K562 (cell line): ENCODE measurements around the gene CALD1. TPM values are rescaled to one million over a fixed set of nuclear protein-coding genes. Genes with fewer than 3 reads are reported as not detected.

ENCODE experiments used
- ATAC-seq: fragments of 200-7000 bp; cut with Tn5 transposase; 3 replicates; pipeline ENCODE4 v1.9.1; 2020; ENCODE audit warnings: moderate library complexity
- BruUV-seq: library from RNA; stranded (reverse); fragments of 400-500 nt; replicated peaks from 2 replicates; lab custom pipeline; 2021; lab: Mats Ljungman, UMichigan
- CTCF ChIA-PET: fragments of 300-600 bp; formaldehyde crosslinking; extraction: SDS; loops from one replicate; lab custom pipeline; 2021; ENCODE audit warnings: low intra/inter-chr PET ratio; lab: Yijun Ruan, JAX
- POLR2A ChIA-PET: fragments of 300-600, 350-650 bp; sonication (Branson Sonifier 250); formaldehyde crosslinking; extraction: SDS; loops from one replicate; lab custom pipeline; 2021; ENCODE audit warnings: antibody characterized with exemption, inconsistent platforms; lab: Yijun Ruan, JAX
- DNase-seq, 4 experiments: peaks; one replicate each; pipeline versions ENCODE4 v3.0.0 to v3.0.0-alpha.2; 2011 to 2018; ENCODE audit warnings: low spot score in 3 of 4, mixed read lengths in 3 of 4; ENCODE audit errors: extremely low read depth in 1 of 4
- FAIRE-seq: peaks from 2 replicates; lab custom pipeline; 2011; peaks lifted over from hg19 to GRCh38; lab: Jason Lieb, UNC
- H2AFZ ChIP-seq: 2 replicates; pipeline ENCODE4 v1.6.0; 2011; ENCODE audit warnings: low read depth, low read length, control low read depth, inconsistent platforms
- H3K27ac ChIP-seq: fragments of 200-600 bp; 3 replicates; pipeline ENCODE4 v1.8.0; 2011; ENCODE audit warnings: low read depth, mild to moderate bottlenecking, control low read depth, inconsistent platforms, low read length, moderate library complexity, mixed read lengths; ENCODE audit errors: extremely low read depth
- H3K27me3 ChIP-seq, 2 experiments: fragments of 300-600 bp in 1 of 2; 2 replicates in 1 of 2; 3 replicates in 1 of 2; pipeline versions ENCODE4 v1.6.0 to v1.8.0; 2011; ENCODE audit warnings: inconsistent platforms in 2 of 2, low read length in 2 of 2, mild to moderate bottlenecking in 1 of 2, mixed read lengths in 1 of 2, moderate library complexity in 1 of 2; ENCODE audit not compliant: control insufficient read depth in 2 of 2, insufficient read depth in 2 of 2
- H3K36me3 ChIP-seq: fragments of 300-600 bp; 3 replicates; pipeline ENCODE4 v1.8.0; 2011; ENCODE audit warnings: mild to moderate bottlenecking, low read length, inconsistent platforms; ENCODE audit not compliant: control insufficient read depth, insufficient read depth
- H3K4me1 ChIP-seq, 2 experiments: fragments of 200-600 bp in 1 of 2; replicated peaks in 1 of 2; 2 replicates in 1 of 2; 3 replicates in 1 of 2; pipeline versions ENCODE4 v1.5.1 to v1.8.0; 2011; ENCODE audit warnings: inconsistent platforms in 2 of 2, low read length in 2 of 2, mild to moderate bottlenecking in 1 of 2, mixed read lengths in 1 of 2, moderate library complexity in 1 of 2; ENCODE audit not compliant: control insufficient read depth in 2 of 2, insufficient read depth in 2 of 2
- H3K4me2 ChIP-seq: 2 replicates; pipeline ENCODE4 v1.6.1; 2011; ENCODE audit warnings: low read length, control low read depth, inconsistent platforms, mixed read lengths; ENCODE audit not compliant: insufficient read depth
- H3K4me3 ChIP-seq: fragments of 200-600 bp; sonication (generic), shearing (Covaris generic); 2 replicates; pipeline ENCODE4 v1.5.1; 2016; ENCODE audit warnings: control low read depth, inconsistent platforms
- H3K79me2 ChIP-seq: fragments of 200-600 bp; 3 replicates; pipeline ENCODE4 v1.8.0; 2011; ENCODE audit warnings: low read length, inconsistent platforms; ENCODE audit not compliant: control insufficient read depth, insufficient read depth
- H3K9ac ChIP-seq, 2 experiments: 2 replicates each; pipeline versions ENCODE4 v1.6.0 to v1.6.1; 2011; ENCODE audit warnings: low read depth in 2 of 2, low read length in 2 of 2, control low read depth in 1 of 2, inconsistent platforms in 1 of 2, mild to moderate bottlenecking in 1 of 2, mixed read lengths in 1 of 2; ENCODE audit not compliant: insufficient read depth in 1 of 2
- H3K9me1 ChIP-seq: one replicate; pipeline ENCODE4 v1.6.0; 2011; ENCODE audit warnings: inconsistent platforms, mild to moderate bottlenecking, low read length, moderate library complexity; ENCODE audit not compliant: control insufficient read depth, insufficient read depth
- H3K9me3 ChIP-seq: replicated peaks from 2 replicates; pipeline ENCODE4 v1.5.1; 2011; ENCODE audit warnings: low read depth, low read length, inconsistent platforms; ENCODE audit not compliant: control insufficient read depth, insufficient read depth
- H4K20me1 ChIP-seq: replicated peaks from 2 replicates; pipeline ENCODE4 v1.6.1; 2011; ENCODE audit warnings: low read length, inconsistent platforms, mixed read lengths; ENCODE audit not compliant: control insufficient read depth, insufficient read depth
- EP300 ChIP-seq: IDR thresholded peaks from 2 replicates; pipeline ENCODE4 v1.6.1; 2012; ENCODE audit warnings: low read length, improper control_type of control experiment
- MECOM ChIP-seq: fragments of 250-450 bp; sonication (Bioruptor Pico); IDR thresholded peaks from 2 replicates; pipeline ENCODE4 v1.8.0; 2022; ENCODE audit warnings: inconsistent platforms
- SMAD2 ChIP-seq: fragments of 150-350 bp; IDR thresholded peaks from 2 replicates; pipeline ENCODE4 v1.6.1; 2014; ENCODE audit warnings: low read depth, mild to moderate bottlenecking, low read length
- SMARCC2 ChIP-seq: fragments of 450-650 bp; IDR thresholded peaks from 2 replicates; pipeline ENCODE4 v1.6.1; 2017; ENCODE audit warnings: antibody characterized with exemption, moderate library complexity, mild to moderate bottlenecking, low read depth
- WHSC1 ChIP-seq: IDR thresholded peaks from one replicate; pipeline ENCODE4 v1.6.1; 2012; ENCODE audit warnings: low read length, control low read depth, inconsistent platforms
- ZNF449 ChIP-seq: fragments of 250-450 bp; sonication (Bioruptor Pico); IDR thresholded peaks from 2 replicates; pipeline ENCODE4 v1.8.0; 2022; ENCODE audit warnings: moderate library complexity, mild to moderate bottlenecking, inconsistent platforms
- ZSCAN32 ChIP-seq: fragments of 450-650 bp; formaldehyde crosslinking; IDR thresholded peaks from 2 replicates; pipeline ENCODE4 v1.4.0; 2020; ENCODE audit warnings: mild to moderate bottlenecking, moderate library complexity
- WGBS: fragments of 100-300 bp; shearing (Covaris generic); methylation state at CpG from one replicate; pipeline ENCODE4 v1.1.6; 2016; ENCODE audit warnings: low coverage, mixed read lengths; ENCODE audit not compliant: insufficient coverage; ENCODE audit errors: missing lambda C conversion rate; 5-methylcytosine and 5-hydroxymethylcytosine counted together
- in situ Hi-C: fragments of 300-500 bp; cut with MboI; formaldehyde crosslinking; loops from 4 replicates; pipeline ENCODE4 v1.15.0; 2018; ENCODE audit warnings: inconsistent platforms, mixed read lengths
- intact Hi-C: fragments of 100-400 bp; cut with micrococcal nuclease; formaldehyde crosslinking; loops from 2 replicates; pipeline ENCODE4 v1.14.2; 2022
- polyA plus RNA-seq, 8 experiments: library from polyadenylated mRNA; depleted of rRNA in 4 of 8; stranded (reverse) in 5 of 8; unstranded in 3 of 8; fragments of >200 nt; fragmentation: Nextera tagmentation in 2 of 8; fragmentation: Illumina TruSeq in 1 of 8; extraction: Ambion mirVana in 2 of 8; extraction: Trizol in 1 of 8; gene quantifications; 2 replicates each; pipeline versions ENCODE4 v1.2.1 to v1.2.3, GENCODE V29; 2011 to 2014; ENCODE audit warnings: inconsistent platforms in 1 of 8, missing spikeins in 1 of 8
- total RNA-seq, 7 experiments: library from RNA; depleted of rRNA in 6 of 7; stranded (reverse); fragments of >200 nt in 6 of 7; fragmentation: Illumina TruSeq in 2 of 7; extraction: Trizol in 2 of 7; gene quantifications; 2 replicates each; pipeline versions ENCODE4 v1.2.1 to v1.2.3, GENCODE V29; 2011 to 2021; ENCODE audit warnings: low replicate concordance in 1 of 7
- TF ChIP-seq, protein P1 (sequence below): fragments of 450-650 bp; formaldehyde crosslinking; IDR thresholded peaks from 2 replicates; pipeline ENCODE4 v1.4.0; 2020; ENCODE audit warnings: mild to moderate bottlenecking, moderate library complexity

Gene CALD1
- total and polyA plus RNA-seq, 9 of the 15 experiments (the other 6 are each of a cell fraction or from before 2014, with no cell fraction given) = 0.40 TPM; not detected in 8

- H3K9me3 ChIP-seq = no peaks in the 10 kb centered on the region
- H3K27me3 ChIP-seq = peaks cover 13 to 22% of the 10 kb centered on the region in 2 experiments; a peak in 3 of 5 replicates
- no peak for ATAC-seq
- 0% methylated on average over 4 of the region's 4 CpGs for WGBS
- no peak for FAIRE-seq
- in situ Hi-C loops (no loop called here), intact Hi-C loops (no loop called here)
- no peaks in the 10 kb centered on the region for H3K79me2 ChIP-seq
- no peak for DNase-seq
- POLR2A ChIA-PET = interaction anchor here (0.9 to 1.1 kb wide), 2 partner anchors 17 to 294 kb away, joined by 3 read pairs; no protein-coding TSS in a partner anchor
- no peaks in the 10 kb centered on the region for H4K20me1 ChIP-seq
- no peak overlapping the region for H3K4me3 ChIP-seq
- H3K4me2 ChIP-seq = no peak overlapping the region
- H3K36me3 ChIP-seq = no peaks in the 10 kb centered on the region
- H3K9me1 ChIP-seq = no peaks in the 10 kb centered on the region
- TF ChIP-seq SMAD2 (no peak), SMARCC2 (no peak), EP300 (no peak), ZNF449 (CRISPR knock-in tag) (no peak), ZSCAN32 (CRISPR knock-in tag) (no peak), WHSC1 (no peak), MECOM (CRISPR knock-in tag) (no peak)
- TF ChIP-seq, protein P1, sequence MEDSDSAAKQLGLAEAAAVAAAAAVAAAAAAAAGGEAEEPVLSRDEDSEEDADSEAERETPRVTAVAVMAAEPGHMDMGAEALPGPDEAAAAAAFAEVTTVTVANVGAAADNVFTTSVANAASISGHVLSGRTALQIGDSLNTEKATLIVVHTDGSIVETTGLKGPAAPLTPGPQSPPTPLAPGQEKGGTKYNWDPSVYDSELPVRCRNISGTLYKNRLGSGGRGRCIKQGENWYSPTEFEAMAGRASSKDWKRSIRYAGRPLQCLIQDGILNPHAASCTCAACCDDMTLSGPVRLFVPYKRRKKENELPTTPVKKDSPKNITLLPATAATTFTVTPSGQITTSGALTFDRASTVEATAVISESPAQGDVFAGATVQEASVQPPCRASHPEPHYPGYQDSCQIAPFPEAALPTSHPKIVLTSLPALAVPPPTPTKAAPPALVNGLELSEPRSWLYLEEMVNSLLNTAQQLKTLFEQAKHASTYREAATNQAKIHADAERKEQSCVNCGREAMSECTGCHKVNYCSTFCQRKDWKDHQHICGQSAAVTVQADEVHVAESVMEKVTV (CRISPR knock-in tag) = no peak
- H3K27ac ChIP-seq = no peak overlapping the region
- no peak overlapping the region for H3K9ac ChIP-seq
- no peaks in the 10 kb centered on the region for H3K4me1 ChIP-seq
- CTCF ChIA-PET = interaction anchor here (0.6 kb wide), 1 partner anchor 493 kb away, joined by 3 read pairs; no protein-coding TSS in a partner anchor
- no TSS peak for BruUV-seq
- no peak overlapping the region for H2AFZ ChIP-seq
Measured at GRCh38 chr7:134901389-134902020, 122.1 kb downstream of the CALD1 start.
